ENCODE measurements around the gene SLC25A11. TPM values are rescaled to one million over a fixed set of nuclear protein-coding genes. Genes with fewer than 3 reads are reported as not detected.

The SLC25A11 gene
- total and polyA plus RNA-seq, 4 donors, result 34.8 to 72.1 (median 54.2) TPM

GRCh38 chr17:4942760-4943508 lies 3.1 kb upstream of the SLC25A11 start:
- Histone ChIP-seq H3K9me3 (ENCODE audit: control insufficient read depth in 4 of 4, insufficient read depth in 3 of 4, low read length in 3 of 4) (no peaks in the 10 kb centered on the region), H3K4me1 (ENCODE audit: control insufficient read depth in 5 of 5, insufficient read depth in 5 of 5, low read length in 5 of 5) (peaks cover 3 to 36% (median 17%) of the 10 kb centered on the region in 5 donors), H3K27ac (ENCODE audit: low read depth in 1 of 2, low read length in 1 of 2) (peak overlapping the region in 1 of 2 donors; percentile 5), H3K27me3 (ENCODE audit: control insufficient read depth in 3 of 3, insufficient read depth in 3 of 3, low read length in 2 of 3) (no peaks in the 10 kb centered on the region), H3K9ac (ENCODE audit: insufficient read depth in 1 of 2, low read length in 2 of 2) (no peak overlapping the region), H3K36me3 (ENCODE audit: control insufficient read depth in 4 of 4, insufficient read depth in 4 of 4, low read length in 4 of 4) (peaks cover 12 to 36% (median 28%) of the 10 kb centered on the region in 4 donors), H3K4me3 (no peak overlapping the region)
- WGBS, 2 donors, result 76 to 88% methylated on average over 13 of the region's 13 CpGs
- ATAC-seq (ENCODE audit: insufficient read depth, low FRiP score), result no peak
- no peak for DNase-seq
- TF ChIP-seq CTCF (IDR thresholded peaks at IDR 0.05; ENCODE audit: control extremely low read depth, extremely low read depth), result no peak

GRCh38 chr17:4941319-4941610 lies 1.4 kb upstream of the SLC25A11 start:
- no peaks in the 10 kb centered on the region for H3K27me3 ChIP-seq (ENCODE audit: control insufficient read depth in 3 of 3, insufficient read depth in 3 of 3, low read length in 2 of 3)
- ATAC-seq (ENCODE audit: insufficient read depth, low FRiP score) (no peak), DNase-seq (no peak)
- H3K9me3 ChIP-seq (ENCODE audit: control insufficient read depth in 4 of 4, insufficient read depth in 3 of 4, low read length in 3 of 4), result no peaks in the 10 kb centered on the region
- H3K27ac ChIP-seq (ENCODE audit: low read depth in 1 of 2, low read length in 1 of 2), result no peak overlapping the region
- H3K4me1 ChIP-seq (ENCODE audit: control insufficient read depth in 5 of 5, insufficient read depth in 5 of 5, low read length in 5 of 5), result peaks cover 3 to 30% (median 15%) of the 10 kb centered on the region in 5 donors
- no peak for TF ChIP-seq CTCF (IDR thresholded peaks at IDR 0.05; ENCODE audit: control extremely low read depth, extremely low read depth)
- H3K4me3 ChIP-seq, result peak overlapping the region; percentile 10
- H3K36me3 ChIP-seq (ENCODE audit: control insufficient read depth in 4 of 4, insufficient read depth in 4 of 4, low read length in 4 of 4), result peaks cover 12 to 36% (median 35%) of the 10 kb centered on the region in 4 donors
- 40 to 42% methylated on average over 4 of the region's 4 CpGs for WGBS, 2 donors
- peak overlapping the region; percentile 73 to 86 for H3K9ac ChIP-seq (ENCODE audit: insufficient read depth in 1 of 2, low read length in 2 of 2)

- no peaks in the 10 kb centered on the region for H3K27me3 ChIP-seq (ENCODE audit: control insufficient read depth in 3 of 3, insufficient read depth in 3 of 3, low read length in 2 of 3)
- H3K4me3 ChIP-seq, result peak overlapping the region; percentile 61
- no peak for TF ChIP-seq CTCF (IDR thresholded peaks at IDR 0.05; ENCODE audit: control extremely low read depth, extremely low read depth)
- DNase-seq (no peak), ATAC-seq (ENCODE audit: insufficient read depth, low FRiP score) (peak; percentile 37)
- H3K27ac ChIP-seq (ENCODE audit: low read depth in 1 of 2, low read length in 1 of 2), result peak overlapping the region; percentile 90 to 94
- H3K4me1 ChIP-seq (ENCODE audit: control insufficient read depth in 5 of 5, insufficient read depth in 5 of 5, low read length in 5 of 5), result peaks cover 0 to 27% (median 13%) of the 10 kb centered on the region in 5 donors
- H3K9me3 ChIP-seq (ENCODE audit: control insufficient read depth in 4 of 4, insufficient read depth in 3 of 4, low read length in 3 of 4), result no peaks in the 10 kb centered on the region
- peak overlapping the region; percentile 73 to 86 for H3K9ac ChIP-seq (ENCODE audit: insufficient read depth in 1 of 2, low read length in 2 of 2)
- 0 to 1% methylated on average over 29 of the region's 29 CpGs for WGBS, 2 donors
- peaks cover 9 to 35% (median 31%) of the 10 kb centered on the region in 4 donors for H3K36me3 ChIP-seq (ENCODE audit: control insufficient read depth in 4 of 4, insufficient read depth in 4 of 4, low read length in 4 of 4)
Observed at GRCh38 chr17:4940555-4941318, 891 bp upstream of the SLC25A11 start.

Measured in lung (tissue), 12 donors.